Measurements from ENCODE around the gene PAQR7.

PAQR7 gene

GRCh38 chr1:25863486-25864262 is 11.8 kb downstream of the PAQR7 start:
- no peak for DNase-seq (ENCODE audit: low read depth)
- no peak overlapping the region for H3K4me3 ChIP-seq (ENCODE audit: low read depth, low read length)
- TF ChIP-seq CTCF (conservative IDR thresholded peaks at IDR 0.05; ENCODE audit: low read depth, low read length), result no peak

- no peak for TF ChIP-seq CTCF (conservative IDR thresholded peaks at IDR 0.05; ENCODE audit: low read depth, low read length)
- H3K4me3 ChIP-seq (ENCODE audit: low read depth, low read length), result no peak overlapping the region
- DNase-seq (ENCODE audit: low read depth), result no peak
These were observed 12.6 kb downstream of the PAQR7 start for GRCh38 chr1:25862785-25863485.

- no peak for TF ChIP-seq CTCF (conservative IDR thresholded peaks at IDR 0.05; ENCODE audit: low read depth, low read length)
- H3K4me3 ChIP-seq (ENCODE audit: low read depth, low read length), result no peak overlapping the region
- DNase-seq (ENCODE audit: low read depth), result no peak
These were observed 13.9 kb downstream of the PAQR7 start for GRCh38 chr1:25861316-25862286.

- DNase-seq (ENCODE audit: low read depth), result peak; percentile 90
- TF ChIP-seq CTCF (conservative IDR thresholded peaks at IDR 0.05; ENCODE audit: low read depth, low read length), result no peak
- peak within 1 kb of the TSS; percentile 73 for H3K4me3 ChIP-seq (ENCODE audit: low read depth, low read length)
These were observed 16.4 kb downstream of the PAQR7 start, which contains the start of gene AUNIP for GRCh38 chr1:25858906-25859789. Gene AUNIP, minus strand, starts transcription at chr1:25859457. Its CDS starts 100 bp downstream, at chr1:25859357.

- TF ChIP-seq CTCF (conservative IDR thresholded peaks at IDR 0.05; ENCODE audit: low read depth, low read length), result no peak
- H3K4me3 ChIP-seq (ENCODE audit: low read depth, low read length), result peak overlapping the region; percentile 73
- DNase-seq (ENCODE audit: low read depth), result no peak
These were observed 17.0 kb downstream of the PAQR7 start for GRCh38 chr1:25858494-25858893.

- TF ChIP-seq CTCF (conservative IDR thresholded peaks at IDR 0.05; ENCODE audit: low read depth, low read length), result no peak
- DNase-seq (ENCODE audit: low read depth), result no peak
- H3K4me3 ChIP-seq (ENCODE audit: low read depth, low read length), result no peak overlapping the region
These were observed 18.7 kb downstream of the PAQR7 start for GRCh38 chr1:25856856-25857255.

All from choroid plexus epithelial cell (primary cell).